IPS-18a (cell line): ENCODE results near the gene UBE2G2.

Source experiments
- H3K27ac ChIP-seq: one replicate; pipeline ENCODE4 v1.5.1; 2013; ENCODE audit warnings: low read length
- H3K27me3 ChIP-seq: one replicate; pipeline ENCODE4 v1.6.1; 2013; ENCODE audit warnings: mild to moderate bottlenecking, low read length; ENCODE audit not compliant: control insufficient read depth, insufficient read depth
- H3K36me3 ChIP-seq: one replicate; pipeline ENCODE4 v1.6.1; 2013; ENCODE audit warnings: low read depth, low read length; ENCODE audit not compliant: control insufficient read depth
- H3K4me1 ChIP-seq: one replicate; pipeline ENCODE4 v1.6.1; 2013; ENCODE audit warnings: low read depth, low read length; ENCODE audit not compliant: control insufficient read depth
- H3K4me3 ChIP-seq: one replicate; pipeline ENCODE4 v1.5.1; 2013; ENCODE audit warnings: low read length
- H3K9ac ChIP-seq: one replicate; pipeline ENCODE4 v1.6.1; 2013; ENCODE audit warnings: mild to moderate bottlenecking, low read length, moderate library complexity
- H3K9me3 ChIP-seq: one replicate; pipeline ENCODE4 v1.6.1; 2013; ENCODE audit warnings: low read depth, low read length; ENCODE audit not compliant: control insufficient read depth

UBE2G2 gene

DNA sequence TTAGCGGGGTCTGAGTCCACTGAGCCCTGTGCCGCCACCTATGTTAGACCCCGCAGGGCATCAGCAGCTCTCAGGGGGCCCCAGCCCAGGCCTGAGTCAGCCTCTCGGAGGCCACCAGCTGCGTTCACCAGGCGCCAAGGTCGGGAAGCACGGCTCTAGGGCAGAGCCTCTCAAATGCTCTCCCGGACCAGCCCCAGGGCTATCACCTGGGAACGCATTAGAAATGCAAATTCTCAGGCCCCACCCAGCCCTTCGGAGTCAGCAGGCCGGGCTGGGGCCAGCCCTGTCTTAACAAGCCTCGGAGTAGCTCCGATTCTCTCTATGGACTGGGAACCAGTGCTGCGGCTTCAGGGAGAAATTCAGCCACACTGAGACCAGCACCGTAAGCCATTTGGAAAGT, 53.0 kb downstream of the UBE2G2 start:
- Histone ChIP-seq H3K9ac (no peak overlapping the region), H3K36me3 (no peaks in the 10 kb centered on the region), H3K27ac (no peak overlapping the region), H3K27me3 (no peaks in the 10 kb centered on the region), H3K4me3 (peak overlapping the region; percentile 17), H3K9me3 (no peaks in the 10 kb centered on the region), H3K4me1 (peaks cover 24% of the 10 kb centered on the region)

DNA sequence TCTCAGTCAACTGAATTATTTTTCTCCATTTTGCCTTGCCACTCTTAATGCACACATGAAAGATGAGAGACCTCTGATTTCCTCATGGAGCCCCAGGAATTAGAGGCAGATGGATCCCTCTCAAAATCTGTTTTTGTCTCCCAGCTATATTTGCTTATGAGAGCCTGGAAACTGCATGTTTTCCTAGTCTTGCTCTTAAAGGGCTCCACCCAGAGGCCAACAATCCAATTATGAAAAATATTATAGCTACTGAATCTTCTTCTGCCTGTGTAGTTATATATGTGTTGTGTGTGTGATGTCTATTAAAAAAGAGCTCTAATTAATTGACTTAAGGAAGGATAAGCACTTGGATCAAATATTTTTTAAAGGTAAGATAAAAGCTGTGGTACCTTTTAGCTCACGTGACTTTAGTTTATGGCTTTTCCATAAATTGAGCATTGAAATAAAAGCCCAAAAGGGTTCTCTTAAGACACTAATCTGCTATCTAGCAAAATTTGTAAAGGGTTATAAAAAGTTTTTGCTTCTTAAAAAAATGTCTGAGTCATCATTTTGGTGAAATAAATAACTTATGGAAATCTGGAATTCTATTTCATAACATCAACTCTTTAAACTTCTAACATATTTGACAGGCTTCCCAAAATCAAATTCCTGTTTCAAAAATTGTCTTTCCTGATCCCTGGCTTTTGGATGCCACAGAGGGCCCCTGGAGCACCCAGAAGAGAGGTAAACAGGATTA, 59.0 kb downstream of the UBE2G2 start:
- Histone ChIP-seq H3K4me3 (no peak overlapping the region), H3K27me3 (no peaks in the 10 kb centered on the region), H3K9me3 (peaks cover 10% of the 10 kb centered on the region), H3K4me1 (no peaks in the 10 kb centered on the region), H3K27ac (no peak overlapping the region), H3K36me3 (no peaks in the 10 kb centered on the region), H3K9ac (no peak overlapping the region)

DNA sequence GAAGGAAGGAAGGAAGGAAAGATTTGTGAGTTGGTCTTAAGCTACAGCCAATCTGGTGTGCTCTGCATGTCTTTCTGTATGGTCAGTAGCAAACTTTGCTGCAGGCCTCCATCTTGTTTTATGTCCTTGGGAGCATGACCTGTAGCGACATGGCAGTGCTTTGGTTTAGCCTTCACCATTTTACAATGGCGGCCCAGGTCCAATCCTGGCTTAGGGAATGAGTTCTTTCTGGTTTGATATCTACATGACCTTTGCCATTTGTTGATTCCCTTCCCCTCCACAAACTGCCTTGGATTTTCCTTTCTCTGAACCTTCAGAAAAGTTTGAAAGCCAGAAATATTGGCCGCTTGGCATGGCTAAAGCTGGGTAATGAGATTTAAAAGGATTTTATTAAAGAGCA, 59.7 kb downstream of the UBE2G2 start:
- Histone ChIP-seq H3K4me1 (no peaks in the 10 kb centered on the region), H3K27me3 (no peaks in the 10 kb centered on the region), H3K9me3 (peaks cover 15% of the 10 kb centered on the region), H3K27ac (no peak overlapping the region), H3K36me3 (no peaks in the 10 kb centered on the region), H3K4me3 (no peak overlapping the region), H3K9ac (no peak overlapping the region)

DNA sequence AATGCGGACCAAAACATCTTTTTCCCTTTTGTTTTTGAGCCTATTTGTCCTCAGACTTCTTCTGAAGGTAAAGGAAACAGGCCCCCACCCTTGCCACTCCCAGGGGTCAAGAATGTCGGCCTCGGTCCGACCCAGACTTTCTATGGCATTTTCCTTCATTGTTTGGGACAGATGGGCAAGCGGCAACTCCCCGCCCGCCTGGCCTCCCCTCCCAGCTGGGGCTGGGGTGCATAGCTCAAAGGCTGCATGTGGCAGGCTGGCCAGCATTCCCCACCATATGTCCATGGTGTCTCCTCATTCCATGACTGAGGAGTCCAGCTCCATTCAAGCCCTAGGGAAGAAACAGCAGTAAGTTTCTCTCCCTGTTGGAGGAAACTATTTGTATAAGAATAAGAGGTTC, 60.9 kb downstream of the UBE2G2 start:
- Histone ChIP-seq H3K4me3 (no peak overlapping the region), H3K36me3 (no peaks in the 10 kb centered on the region), H3K27ac (no peak overlapping the region), H3K4me1 (no peaks in the 10 kb centered on the region), H3K9me3 (peaks cover 15% of the 10 kb centered on the region), H3K27me3 (no peaks in the 10 kb centered on the region), H3K9ac (no peak overlapping the region)

DNA sequence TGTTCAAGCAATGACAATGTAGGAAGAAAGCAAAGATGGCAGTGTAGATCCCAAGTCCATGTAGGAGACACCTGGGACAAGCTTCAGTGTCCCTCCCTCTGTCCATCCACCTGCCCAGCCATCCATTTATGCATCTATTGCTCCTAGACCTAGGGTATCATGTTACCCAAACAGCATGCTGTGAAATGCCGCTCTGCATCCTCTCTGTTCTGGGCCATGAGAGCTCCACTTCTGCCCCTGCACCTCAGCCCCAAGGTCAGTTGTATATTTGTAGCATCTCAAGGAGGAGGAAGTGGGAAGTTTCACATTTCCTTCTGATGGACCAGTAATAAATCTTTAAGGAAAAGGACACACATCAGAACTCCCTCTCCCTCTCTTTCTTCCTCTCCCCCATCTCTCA, 62.3 kb downstream of the UBE2G2 start:
- Histone ChIP-seq H3K27ac (no peak overlapping the region), H3K4me1 (no peaks in the 10 kb centered on the region), H3K36me3 (no peaks in the 10 kb centered on the region), H3K9ac (no peak overlapping the region), H3K27me3 (no peaks in the 10 kb centered on the region), H3K4me3 (no peak overlapping the region), H3K9me3 (peaks cover 15% of the 10 kb centered on the region)

DNA sequence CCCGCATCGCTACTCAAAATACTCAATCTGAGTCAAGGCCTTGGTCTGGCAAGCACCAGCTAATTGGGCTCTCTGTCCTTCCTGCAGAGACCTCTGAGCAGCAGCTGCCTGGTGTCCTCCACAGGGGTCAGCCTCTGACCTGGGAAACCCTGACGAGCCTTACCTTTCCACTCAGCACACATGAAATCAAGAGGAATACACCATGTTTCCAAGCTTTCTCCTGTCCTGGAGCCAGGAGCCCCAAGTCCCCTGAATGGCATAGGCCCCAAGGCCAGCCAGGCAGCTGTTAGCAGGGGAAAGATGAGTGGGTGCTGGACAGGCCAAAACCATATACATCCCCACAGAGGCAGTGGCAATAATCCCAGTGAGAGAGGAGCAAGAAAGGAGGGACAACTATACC, 63.0 kb downstream of the UBE2G2 start:
- Histone ChIP-seq H3K9ac (no peak overlapping the region), H3K4me3 (no peak overlapping the region), H3K9me3 (peaks cover 15% of the 10 kb centered on the region), H3K27ac (no peak overlapping the region), H3K27me3 (no peaks in the 10 kb centered on the region), H3K4me1 (no peaks in the 10 kb centered on the region), H3K36me3 (no peaks in the 10 kb centered on the region)

DNA sequence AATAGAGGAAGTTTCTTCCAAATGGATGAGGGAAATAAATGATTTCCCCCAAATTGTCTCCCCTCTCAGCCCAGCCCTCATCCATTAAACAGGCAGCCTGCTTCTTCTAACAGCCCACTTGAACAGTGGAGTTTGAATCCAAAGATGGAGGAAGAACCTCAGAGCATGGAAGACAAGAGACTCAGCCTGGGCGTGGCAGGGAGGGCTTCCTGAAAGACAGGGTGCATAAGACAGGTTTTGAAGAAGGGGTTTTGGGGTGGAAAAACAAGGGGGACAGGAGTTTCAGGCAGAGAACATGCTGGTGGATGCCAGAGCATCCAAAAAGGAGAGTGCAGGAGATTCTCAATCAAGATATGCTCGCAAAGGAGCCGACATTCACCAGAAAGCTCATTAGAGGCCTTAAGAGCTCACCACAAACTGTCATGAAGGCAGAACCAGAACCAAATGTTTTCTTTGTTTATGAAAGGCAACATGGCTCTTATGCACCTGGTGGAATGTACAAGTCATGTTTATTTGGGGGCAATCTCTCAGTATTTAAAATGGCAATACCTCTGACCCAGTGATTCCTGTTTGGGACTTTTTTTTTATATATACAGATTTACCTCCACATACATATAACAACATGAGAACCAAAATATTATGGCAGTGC, 63.8 kb downstream of the UBE2G2 start:
- no peaks in the 10 kb centered on the region for H3K27me3 ChIP-seq
- H3K36me3 ChIP-seq = no peaks in the 10 kb centered on the region
- H3K4me1 ChIP-seq = no peaks in the 10 kb centered on the region
- H3K27ac ChIP-seq = no peak overlapping the region
- H3K9me3 ChIP-seq = peaks cover 15% of the 10 kb centered on the region
- no peak overlapping the region for H3K9ac ChIP-seq
- H3K4me3 ChIP-seq = no peak overlapping the region

DNA sequence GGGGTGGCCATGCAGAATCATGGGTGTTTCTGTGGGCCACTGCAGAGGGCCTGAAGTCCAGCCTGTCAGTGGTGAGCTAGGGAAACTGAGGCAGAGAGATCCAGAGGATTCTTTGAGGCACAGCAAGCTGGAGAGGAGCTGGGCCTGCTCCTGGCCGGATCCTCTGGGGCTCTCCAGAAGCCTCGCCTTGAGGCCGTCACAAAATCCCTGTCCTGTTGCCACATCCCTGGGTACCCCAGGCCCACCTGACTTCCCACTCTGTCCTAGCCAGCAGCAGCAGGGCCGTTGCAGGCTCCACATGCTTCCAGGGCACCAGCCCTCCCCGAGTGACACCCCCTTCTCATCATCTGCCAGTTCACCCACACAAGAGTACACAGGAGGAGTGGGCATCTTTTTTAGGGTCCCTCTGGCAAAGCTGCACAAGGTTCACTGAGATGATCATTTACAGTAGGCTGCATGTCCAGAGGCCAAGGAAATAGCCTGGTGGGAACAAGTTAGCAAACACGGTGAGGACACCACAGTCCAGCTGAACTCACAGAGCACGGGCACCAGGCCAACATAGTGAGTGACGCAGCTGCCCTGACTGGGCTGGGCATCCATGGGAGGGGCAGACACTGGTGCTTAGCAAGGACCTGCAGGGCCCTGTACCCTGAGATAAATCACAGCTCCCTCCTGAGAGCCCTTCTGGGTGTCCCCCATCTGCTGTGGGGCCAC, 65.2 kb downstream of the UBE2G2 start:
- Histone ChIP-seq H3K4me3 (no peak overlapping the region), H3K27me3 (no peaks in the 10 kb centered on the region), H3K9me3 (peaks cover 15% of the 10 kb centered on the region), H3K4me1 (no peaks in the 10 kb centered on the region), H3K9ac (no peak overlapping the region), H3K27ac (no peak overlapping the region), H3K36me3 (no peaks in the 10 kb centered on the region)

DNA sequence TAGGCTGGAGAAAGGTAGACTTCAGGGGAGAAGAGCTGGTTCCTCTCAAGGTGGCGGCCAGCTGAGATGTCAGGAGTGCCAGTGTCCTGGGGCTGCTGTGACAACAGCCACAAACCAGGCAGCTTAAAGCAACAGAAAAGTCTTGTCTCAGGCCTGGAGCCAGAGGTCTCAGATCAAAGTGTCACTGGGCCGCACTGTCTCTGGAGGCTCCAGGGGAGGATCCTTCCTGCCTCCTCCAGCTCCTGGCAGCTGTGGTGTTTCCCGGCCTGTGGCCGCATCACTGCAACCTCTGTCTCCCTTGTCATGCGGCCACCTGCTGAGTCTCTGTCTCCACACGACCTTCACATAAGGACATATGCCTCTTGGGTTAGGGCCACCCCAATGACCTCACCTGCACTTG, 65.8 kb downstream of the UBE2G2 start:
- H3K9ac ChIP-seq = no peak overlapping the region
- no peaks in the 10 kb centered on the region for H3K36me3 ChIP-seq
- no peaks in the 10 kb centered on the region for H3K4me1 ChIP-seq
- no peak overlapping the region for H3K27ac ChIP-seq
- H3K27me3 ChIP-seq = no peaks in the 10 kb centered on the region
- no peak overlapping the region for H3K4me3 ChIP-seq
- H3K9me3 ChIP-seq = peaks cover 15% of the 10 kb centered on the region

DNA sequence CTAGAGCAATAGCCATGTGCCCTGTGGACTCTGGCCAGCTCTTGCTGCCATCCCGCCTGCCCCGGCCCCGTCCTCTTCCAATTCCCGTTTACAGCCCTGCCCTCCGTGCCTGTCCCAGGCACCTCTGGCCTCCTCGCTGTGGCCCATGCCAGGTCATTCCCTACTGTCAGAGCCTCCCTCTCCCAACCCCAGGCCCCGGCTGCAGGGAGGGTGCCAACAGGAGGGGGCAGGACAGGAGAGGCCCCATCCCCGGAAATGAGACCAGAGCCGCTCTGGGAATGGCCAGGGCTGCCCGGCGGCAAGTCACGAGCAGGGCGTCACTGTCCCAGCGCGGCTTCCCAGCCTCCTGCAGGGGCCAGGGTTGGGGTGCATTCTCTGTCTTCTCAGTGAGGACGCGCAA, 66.8 kb downstream of the UBE2G2 start:
- H3K27me3 ChIP-seq = no peaks in the 10 kb centered on the region
- H3K9ac ChIP-seq = no peak overlapping the region
- no peaks in the 10 kb centered on the region for H3K4me1 ChIP-seq
- no peak overlapping the region for H3K27ac ChIP-seq
- no peak overlapping the region for H3K4me3 ChIP-seq
- H3K9me3 ChIP-seq = peaks cover 15% of the 10 kb centered on the region
- no peaks in the 10 kb centered on the region for H3K36me3 ChIP-seq

DNA sequence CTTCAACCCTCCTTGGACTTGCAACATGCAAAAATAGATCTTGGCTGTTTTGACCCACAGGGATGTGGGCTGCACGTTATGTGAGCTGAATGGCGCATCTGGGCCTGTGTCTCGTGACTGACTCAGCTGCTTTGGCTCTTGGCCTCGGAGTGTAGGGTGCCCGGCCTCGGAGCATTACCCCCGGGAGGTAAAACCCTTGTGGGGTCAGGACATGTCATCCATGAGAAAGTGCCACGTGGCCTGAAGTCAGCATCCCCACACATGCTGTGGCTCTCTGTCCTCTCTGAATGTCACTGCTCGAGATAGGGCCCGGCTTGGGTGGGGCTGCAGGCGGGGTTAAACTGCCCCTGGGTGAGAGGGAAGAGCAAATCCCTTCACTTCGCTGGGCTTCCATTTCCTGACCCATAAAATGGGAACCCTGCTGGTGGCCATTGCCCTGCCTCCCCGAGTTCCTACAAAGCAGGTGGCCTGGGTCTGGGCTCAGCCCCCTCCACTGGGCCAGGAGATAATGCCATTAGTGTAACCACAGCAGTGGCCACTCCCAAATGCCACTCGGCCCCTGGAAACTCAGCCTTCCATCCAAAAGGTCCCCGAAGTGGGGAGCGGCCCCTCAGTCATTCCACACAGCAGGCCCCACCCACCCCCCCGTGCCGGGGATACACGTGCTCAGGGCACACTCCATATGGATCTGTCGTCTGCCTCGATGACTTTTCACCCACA, 67.4 kb downstream of the UBE2G2 start:
- Histone ChIP-seq H3K4me1 (no peaks in the 10 kb centered on the region), H3K36me3 (no peaks in the 10 kb centered on the region), H3K9ac (no peak overlapping the region), H3K27ac (no peak overlapping the region), H3K9me3 (peaks cover 15% of the 10 kb centered on the region), H3K4me3 (no peak overlapping the region), H3K27me3 (no peaks in the 10 kb centered on the region)
